Cardiac muscle cell (in vitro differentiated cells and primary cell): ENCODE measurements around the gene ATP4A. TPM values are rescaled to one million over a fixed set of nuclear protein-coding genes. Genes with fewer than 3 reads are reported as not detected.

Experiments
- DNase-seq, 2 donors: peaks; one replicate each; pipeline versions ENCODE4 v3.0.0 to v3.0.0-alpha.2; 2010 to 2017; ENCODE audit warnings: low read depth in 1 of 2, low spot score in 1 of 2
- H3K27ac ChIP-seq: fragments of 200-600 bp; sonication (generic); 2 replicates; pipeline ENCODE4 v1.5.1; 2016
- H3K27me3 ChIP-seq: fragments of 200-600 bp; sonication (generic); 2 replicates; pipeline ENCODE4 v1.6.0; 2016; ENCODE audit warnings: control low read depth
- H3K36me3 ChIP-seq: fragments of 200-600 bp; sonication (generic); 2 replicates; pipeline ENCODE4 v1.5.1; 2016; ENCODE audit warnings: control low read depth
- H3K4me1 ChIP-seq: fragments of 200-600 bp; sonication (generic); 2 replicates; pipeline ENCODE4 v1.8.1; 2017; ENCODE audit warnings: low read depth, mild to moderate bottlenecking, mixed run types
- H3K4me3 ChIP-seq: fragments of 200-600 bp; sonication (generic); 2 replicates; pipeline ENCODE4 v1.5.1; 2016; ENCODE audit warnings: mild to moderate bottlenecking
- H3K9me3 ChIP-seq: fragments of 200-600 bp; sonication (generic); 2 replicates; pipeline ENCODE4 v1.5.1; 2017; ENCODE audit warnings: low read depth, mild to moderate bottlenecking, control low read depth
- CTCF ChIP-seq: IDR thresholded peaks from 2 replicates; pipeline ENCODE4 v1.5.1; 2012; ENCODE audit warnings: low read depth, mild to moderate bottlenecking, low read length
- polyA plus RNA-seq: library from polyadenylated mRNA; unstranded; fragments of >200 nt; fragmentation: Nextera tagmentation; extraction: Ambion mirVana; gene quantifications from 2 replicates; pipeline ENCODE4 v1.2.1, GENCODE V29; 2016
- total RNA-seq: library from RNA; depleted of rRNA; stranded (reverse); fragments of >200 nt; gene quantifications from 2 replicates; pipeline ENCODE4 v1.2.3, GENCODE V29; 2016

Gene ATP4A
- total and polyA plus RNA-seq, 2 experiments from 2014 or later: 0.10 to 0.74 TPM

DNA sequence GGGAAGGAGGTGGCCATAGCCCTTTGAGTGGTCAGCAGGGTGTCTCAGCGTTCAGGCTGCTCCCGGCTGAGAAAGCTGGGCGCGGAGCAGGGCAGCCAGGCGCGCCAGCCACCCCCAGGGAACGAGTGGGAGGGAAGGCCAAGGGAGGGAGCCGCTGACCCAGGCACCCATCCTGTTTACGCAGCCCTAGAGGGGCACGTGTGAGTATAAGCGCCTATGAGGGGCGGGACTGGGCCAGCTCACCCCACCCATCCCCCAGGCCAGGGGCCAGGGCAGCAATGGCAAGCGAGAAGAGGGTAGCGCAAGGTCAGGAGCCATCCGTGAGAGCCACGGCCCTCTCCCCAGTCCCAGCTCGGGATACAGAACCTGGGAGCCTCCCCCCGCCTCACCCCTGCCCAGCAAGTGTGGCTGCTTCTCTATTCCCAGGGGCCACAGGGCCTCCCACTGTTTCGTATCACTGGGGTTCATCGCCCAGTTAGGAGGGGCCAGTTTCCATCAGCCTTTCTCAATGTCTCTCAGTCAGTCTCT is 49.1 kb downstream of the ATP4A start:
- DNase-seq: peak; percentile 10 to 72
- TF ChIP-seq CTCF: no peak
- H3K4me3 ChIP-seq: no peak overlapping the region
- no peaks in the 10 kb centered on the region for H3K36me3 ChIP-seq
- H3K4me1 ChIP-seq: peaks cover 6% of the 10 kb centered on the region
- H3K27ac ChIP-seq: no peak overlapping the region
- no peaks in the 10 kb centered on the region for H3K9me3 ChIP-seq
- H3K27me3 ChIP-seq: peaks cover 5% of the 10 kb centered on the region

DNA sequence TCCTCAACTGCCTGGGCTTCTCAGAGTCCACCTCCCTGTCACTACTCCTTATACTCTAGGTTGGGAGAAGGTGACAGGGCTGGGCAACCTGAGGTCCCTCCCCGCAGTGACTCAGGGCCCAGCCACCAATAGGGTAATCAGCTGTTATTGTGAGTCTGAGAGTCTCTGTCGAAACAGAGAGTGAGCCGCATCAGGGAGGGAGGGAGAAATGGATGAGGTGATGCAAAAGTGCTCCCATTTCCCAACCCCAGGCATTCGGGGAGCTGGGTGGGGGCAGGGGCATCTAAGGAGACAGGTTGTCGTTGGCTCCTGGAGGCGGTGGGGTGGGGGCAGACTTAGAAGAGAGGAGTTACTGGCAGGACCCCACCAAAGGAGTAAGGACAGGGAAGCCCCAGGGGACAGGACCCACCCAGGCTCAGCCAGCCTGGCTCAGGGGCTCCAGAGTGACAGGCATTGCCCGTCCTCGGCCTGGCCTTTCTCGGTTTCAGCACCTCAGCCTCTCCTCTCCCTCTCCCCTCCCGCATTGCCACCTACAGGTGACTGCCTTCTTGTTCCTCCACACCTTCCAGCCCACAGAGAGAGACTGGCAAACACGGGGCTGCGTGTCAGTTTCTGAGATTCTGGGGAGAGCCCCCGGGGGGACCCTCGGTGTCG is 49.7 kb downstream of the ATP4A start, which contains the start of gene DMKN:
DMKN (minus strand) TSS at position 22 of the 654 bp plus-strand sequence. CDS start 174 bp downstream, outside the sequence.
- Histone ChIP-seq H3K27me3 (peaks cover 5% of the 10 kb centered on the region), H3K9me3 (no peaks in the 10 kb centered on the region), H3K4me1 (peaks cover 10% of the 10 kb centered on the region), H3K36me3 (no peaks in the 10 kb centered on the region), H3K4me3 (no peak within 1 kb of the TSS), H3K27ac (no peak within 1 kb of the TSS)
- no peak for TF ChIP-seq CTCF
- DNase-seq: peak; percentile 31 to 76

- Histone ChIP-seq H3K9me3 (no peaks in the 10 kb centered on the region), H3K4me1 (peaks cover 14% of the 10 kb centered on the region), H3K27ac (no peak overlapping the region), H3K4me3 (no peak overlapping the region), H3K27me3 (peaks cover 5% of the 10 kb centered on the region), H3K36me3 (no peaks in the 10 kb centered on the region)
- TF ChIP-seq CTCF: no peak
- no peak for DNase-seq
Measured at GRCh38 chr19:35512831-35513627, 50.4 kb downstream of the ATP4A start.

DNA sequence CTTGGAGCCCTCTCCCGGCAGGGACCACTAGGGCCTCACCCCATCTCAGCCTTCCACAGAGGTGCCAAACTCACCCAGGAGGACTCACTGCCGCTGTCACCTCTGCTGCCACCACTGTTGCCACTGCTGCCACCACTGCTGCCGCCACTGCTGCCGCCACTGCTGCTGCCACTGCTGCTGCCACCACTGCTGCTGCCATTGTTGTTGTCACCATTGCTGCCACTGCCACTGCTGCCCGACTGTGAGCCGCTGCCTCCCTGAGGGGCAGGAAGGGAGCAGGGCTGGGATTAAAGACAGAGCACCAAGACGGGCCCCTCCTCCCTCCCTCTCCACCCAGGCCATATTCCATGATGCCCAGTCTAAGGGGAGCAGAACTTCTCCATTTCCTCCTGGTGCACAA is 52.1 kb downstream of the ATP4A start:
- DNase-seq: no peak
- H3K36me3 ChIP-seq: no peaks in the 10 kb centered on the region
- no peak overlapping the region for H3K4me3 ChIP-seq
- H3K4me1 ChIP-seq: peaks cover 14% of the 10 kb centered on the region
- no peak overlapping the region for H3K27ac ChIP-seq
- H3K9me3 ChIP-seq: no peaks in the 10 kb centered on the region
- peaks cover 5% of the 10 kb centered on the region for H3K27me3 ChIP-seq
- no peak for TF ChIP-seq CTCF

DNA sequence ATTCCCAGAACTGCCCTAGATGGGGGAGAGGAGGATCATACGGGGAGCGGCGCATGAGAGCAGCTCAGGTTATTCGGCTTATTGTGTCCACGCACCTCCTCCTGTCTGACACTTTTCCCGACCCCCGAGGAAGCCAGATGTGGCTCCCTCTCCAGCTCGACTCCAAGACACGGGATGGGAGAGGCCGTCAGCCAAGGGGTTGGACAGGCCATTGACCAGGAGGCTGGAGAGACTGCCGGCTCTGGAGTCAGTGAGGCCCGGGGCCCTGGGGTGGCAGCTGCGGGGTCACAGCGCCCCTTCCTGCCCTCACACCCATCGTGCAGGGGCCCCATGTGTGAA is 52.9 kb downstream of the ATP4A start:
- H3K27ac ChIP-seq: no peak overlapping the region
- no peak for TF ChIP-seq CTCF
- H3K4me1 ChIP-seq: peaks cover 14% of the 10 kb centered on the region
- H3K4me3 ChIP-seq: no peak overlapping the region
- DNase-seq: no peak
- peaks cover 5% of the 10 kb centered on the region for H3K27me3 ChIP-seq
- H3K9me3 ChIP-seq: no peaks in the 10 kb centered on the region
- no peaks in the 10 kb centered on the region for H3K36me3 ChIP-seq
